ENCODE results near the gene BICDL2.

- TF ChIP-seq, protein P1, sequence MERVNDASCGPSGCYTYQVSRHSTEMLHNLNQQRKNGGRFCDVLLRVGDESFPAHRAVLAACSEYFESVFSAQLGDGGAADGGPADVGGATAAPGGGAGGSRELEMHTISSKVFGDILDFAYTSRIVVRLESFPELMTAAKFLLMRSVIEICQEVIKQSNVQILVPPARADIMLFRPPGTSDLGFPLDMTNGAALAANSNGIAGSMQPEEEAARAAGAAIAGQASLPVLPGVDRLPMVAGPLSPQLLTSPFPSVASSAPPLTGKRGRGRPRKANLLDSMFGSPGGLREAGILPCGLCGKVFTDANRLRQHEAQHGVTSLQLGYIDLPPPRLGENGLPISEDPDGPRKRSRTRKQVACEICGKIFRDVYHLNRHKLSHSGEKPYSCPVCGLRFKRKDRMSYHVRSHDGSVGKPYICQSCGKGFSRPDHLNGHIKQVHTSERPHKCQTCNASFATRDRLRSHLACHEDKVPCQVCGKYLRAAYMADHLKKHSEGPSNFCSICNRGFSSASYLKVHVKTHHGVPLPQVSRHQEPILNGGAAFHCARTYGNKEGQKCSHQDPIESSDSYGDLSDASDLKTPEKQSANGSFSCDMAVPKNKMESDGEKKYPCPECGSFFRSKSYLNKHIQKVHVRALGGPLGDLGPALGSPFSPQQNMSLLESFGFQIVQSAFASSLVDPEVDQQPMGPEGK (CRISPR knock-in tag; IDR thresholded peaks at IDR 0.05; ENCODE audit: borderline replicate concordance): no peak
- no peak for TF ChIP-seq ZNF565 (CRISPR knock-in tag; conservative IDR thresholded peaks at IDR 0.05; ENCODE audit: low read depth)
- TF ChIP-seq TSHZ2 (CRISPR knock-in tag; IDR thresholded peaks at IDR 0.05): no peak
- no peak for TF ChIP-seq ISL1 (CRISPR knock-in tag; IDR thresholded peaks at IDR 0.05)
- no peak for TF ChIP-seq ZFP3 (CRISPR knock-in tag; IDR thresholded peaks at IDR 0.05)
- TF ChIP-seq ZC3H10 (CRISPR knock-in tag; IDR thresholded peaks at IDR 0.05): no peak
- TF ChIP-seq, protein P2, sequence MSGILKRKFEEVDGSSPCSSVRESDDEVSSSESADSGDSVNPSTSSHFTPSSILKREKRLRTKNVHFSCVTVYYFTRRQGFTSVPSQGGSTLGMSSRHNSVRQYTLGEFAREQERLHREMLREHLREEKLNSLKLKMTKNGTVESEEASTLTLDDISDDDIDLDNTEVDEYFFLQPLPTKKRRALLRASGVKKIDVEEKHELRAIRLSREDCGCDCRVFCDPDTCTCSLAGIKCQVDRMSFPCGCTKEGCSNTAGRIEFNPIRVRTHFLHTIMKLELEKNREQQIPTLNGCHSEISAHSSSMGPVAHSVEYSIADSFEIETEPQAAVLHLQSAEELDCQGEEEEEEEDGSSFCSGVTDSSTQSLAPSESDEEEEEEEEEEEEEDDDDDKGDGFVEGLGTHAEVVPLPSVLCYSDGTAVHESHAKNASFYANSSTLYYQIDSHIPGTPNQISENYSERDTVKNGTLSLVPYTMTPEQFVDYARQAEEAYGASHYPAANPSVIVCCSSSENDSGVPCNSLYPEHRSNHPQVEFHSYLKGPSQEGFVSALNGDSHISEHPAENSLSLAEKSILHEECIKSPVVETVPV (CRISPR knock-in tag; IDR thresholded peaks at IDR 0.05): no peak
- TF ChIP-seq TCF4 (CRISPR knock-in tag; IDR thresholded peaks at IDR 0.05; ENCODE audit: borderline replicate concordance): no peak
- no peak for TF ChIP-seq ZNF70 (CRISPR knock-in tag; IDR thresholded peaks at IDR 0.05)
- no peak for TF ChIP-seq ZNF8 (CRISPR knock-in tag; IDR thresholded peaks at IDR 0.05)
- TF ChIP-seq RARB (CRISPR knock-in tag; IDR thresholded peaks at IDR 0.05): no peak
- TF ChIP-seq CSDC2 (CRISPR knock-in tag; IDR thresholded peaks at IDR 0.05): no peak
- TF ChIP-seq ESRRG (CRISPR knock-in tag; IDR thresholded peaks at IDR 0.05): no peak
Measured at GRCh38 chr16:3057181-3058138, 20.7 kb upstream of the BICDL2 start.

Data from SK-N-SH treated with all-trans-retinoic acid at 6 μM for 48 hours (cell line).